SHP77 treated with DMSO at 0.1 percent for 48 hours (cell line): ENCODE results near the gene ZCCHC2.
A peak's percentile ranks its signal among the peaks of the same experiment; 100 is the strongest.

Experiments used
- DNase-seq: peaks from one replicate; lab custom pipeline; 2025; lab: John Stamatoyannopoulos, UW

Gene ZCCHC2

GRCh38 chr18:62538881-62539280 lies 16.1 kb downstream of the ZCCHC2 start:
- no peak for DNase-seq

DNA sequence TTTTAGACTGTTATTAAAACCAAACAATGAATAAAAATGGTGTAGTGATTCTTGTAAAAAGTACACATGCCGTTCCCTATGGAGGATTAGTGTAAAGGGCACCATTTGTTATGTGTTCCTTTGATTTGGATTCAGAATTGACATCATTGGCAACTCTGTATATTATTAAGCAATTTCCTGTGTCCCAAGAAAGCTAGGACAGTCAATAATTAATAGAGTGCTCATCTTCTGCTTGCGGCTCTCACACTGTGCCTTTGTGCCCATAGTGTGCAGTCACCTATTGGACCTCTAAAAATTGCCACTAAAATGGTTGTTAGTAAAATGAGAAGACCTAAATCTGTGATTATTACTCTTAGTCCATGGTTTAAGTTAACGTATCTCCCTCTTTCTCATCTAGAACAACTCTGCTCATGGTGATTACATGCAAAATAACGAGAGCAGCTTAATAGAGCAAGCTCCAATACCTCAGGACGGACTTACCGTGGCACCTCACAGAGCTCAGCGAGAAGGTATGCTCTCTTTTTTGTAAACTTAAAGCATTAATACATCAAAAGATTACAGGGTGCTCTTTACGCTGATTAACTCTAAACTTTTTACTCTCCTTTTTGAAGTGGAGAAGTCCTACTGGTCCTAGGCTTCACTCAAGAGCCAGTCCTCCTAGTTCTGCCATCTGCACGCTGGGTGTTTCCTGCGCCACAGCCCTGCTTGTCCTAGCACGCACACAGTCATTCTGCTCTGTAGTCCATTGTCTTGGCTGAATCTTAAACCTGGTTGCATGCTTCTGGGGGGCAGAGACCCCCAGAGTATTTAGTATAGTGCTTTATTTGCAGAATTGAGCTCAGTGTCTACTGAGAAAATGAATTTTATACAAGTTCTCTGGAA lies 16.7 kb downstream of the ZCCHC2 start:
- no peak for DNase-seq

GRCh38 chr18:62543021-62543420 lies 20.2 kb downstream of the ZCCHC2 start:
- DNase-seq, result no peak

- DNase-seq, result no peak
These were observed 22.3 kb downstream of the ZCCHC2 start for GRCh38 chr18:62545098-62545497.

GRCh38 chr18:62549755-62550154 lies 26.9 kb downstream of the ZCCHC2 start:
- no peak for DNase-seq

GRCh38 chr18:62550746-62551145 lies 27.9 kb downstream of the ZCCHC2 start:
- no peak for DNase-seq

- no peak for DNase-seq
These were observed 29.2 kb downstream of the ZCCHC2 start for GRCh38 chr18:62551972-62552513.

- no peak for DNase-seq
These were observed 31.4 kb downstream of the ZCCHC2 start for GRCh38 chr18:62554061-62554815.

- no peak for DNase-seq
These were observed 32.3 kb downstream of the ZCCHC2 start for GRCh38 chr18:62555135-62555534.

DNA sequence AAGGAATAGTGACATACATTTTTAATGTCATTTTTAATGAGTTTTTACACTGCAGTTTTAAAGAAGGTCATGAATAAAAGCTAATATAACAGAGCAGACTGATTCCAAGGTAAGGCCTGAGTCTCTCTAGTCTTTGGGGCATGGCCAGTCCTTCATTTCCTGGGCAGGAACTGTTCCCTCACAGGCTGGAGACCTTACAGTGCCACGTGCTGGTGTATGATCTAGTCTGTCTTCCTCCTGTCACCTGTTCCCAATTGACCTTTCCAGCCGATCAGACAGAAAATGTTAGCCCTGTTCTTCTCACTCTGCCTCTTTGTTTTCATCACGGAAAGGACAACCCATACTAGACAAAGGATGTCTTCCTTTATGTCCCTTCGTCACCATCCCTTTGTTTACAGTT lies 33.6 kb downstream of the ZCCHC2 start:
- DNase-seq, result peak; percentile 50

- DNase-seq, result no peak
These were observed 35.3 kb downstream of the ZCCHC2 start for GRCh38 chr18:62558015-62558663.

- DNase-seq, result no peak
These were observed 41.2 kb downstream of the ZCCHC2 start for GRCh38 chr18:62564044-62564443.

DNA sequence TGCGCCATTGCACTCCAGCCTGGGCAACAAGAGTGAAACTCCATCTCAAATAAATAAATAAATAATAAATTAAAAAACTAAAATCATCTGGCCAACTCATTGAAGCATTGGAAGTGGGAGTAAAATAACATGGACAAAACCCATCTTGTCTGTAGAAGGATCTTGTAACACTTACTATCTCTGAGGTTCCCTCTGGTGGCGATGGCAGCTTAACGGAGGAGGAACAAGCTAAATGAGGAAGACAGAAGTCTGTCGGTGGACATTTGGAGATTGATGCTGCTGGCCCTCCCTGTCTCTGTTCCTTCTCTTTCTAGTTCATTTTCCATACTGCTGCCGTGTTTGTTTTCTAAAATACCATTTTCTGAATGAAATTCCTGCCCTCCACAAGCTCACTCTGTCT lies 43.4 kb downstream of the ZCCHC2 start:
- no peak for DNase-seq

DNA sequence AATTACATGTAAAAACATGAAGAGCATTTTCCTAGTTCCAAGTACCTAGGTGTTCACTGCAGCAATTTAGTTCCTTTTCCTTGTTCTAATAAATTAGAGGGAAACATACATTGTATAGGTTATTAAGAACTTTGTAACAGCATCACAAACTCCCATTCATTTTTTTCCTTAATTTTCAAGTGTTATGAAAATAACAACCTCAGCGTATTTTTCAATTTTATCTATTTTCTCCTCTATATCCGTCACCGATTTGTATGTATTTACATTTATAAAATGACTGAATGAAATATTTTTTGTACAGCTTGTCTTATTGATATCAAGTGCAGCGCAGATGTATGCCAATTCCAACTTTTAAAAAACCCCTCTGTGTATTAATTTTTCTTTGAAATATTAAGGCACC lies 44.0 kb downstream of the ZCCHC2 start:
- DNase-seq, result no peak

DNA sequence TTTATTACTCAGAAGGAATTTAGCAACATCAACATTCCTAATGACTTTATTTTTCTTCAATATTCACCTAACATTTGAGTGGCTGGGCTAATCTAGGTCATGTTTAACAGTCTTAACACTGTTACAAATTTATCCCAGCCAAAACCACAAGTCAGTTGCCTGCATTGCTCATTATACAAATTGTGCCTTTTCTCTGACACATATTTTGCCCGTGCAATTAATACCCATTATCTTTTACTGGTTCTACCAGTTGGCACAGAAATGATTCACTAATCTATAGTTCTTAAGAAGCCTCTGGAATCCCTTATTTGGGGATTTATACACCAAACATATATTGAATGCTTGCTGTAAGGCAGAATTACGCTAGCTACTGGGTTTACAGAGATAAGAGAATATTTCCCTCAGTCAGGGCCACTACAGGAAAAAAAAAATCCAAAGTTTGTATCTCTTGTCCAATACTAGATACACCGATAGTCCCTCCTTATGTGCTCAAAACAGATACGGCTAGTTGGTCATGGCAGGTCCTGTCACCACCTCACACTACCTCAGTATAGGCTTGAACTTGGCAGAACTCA lies 46.3 kb downstream of the ZCCHC2 start:
- no peak for DNase-seq

- no peak for DNase-seq
These were observed 48.2 kb downstream of the ZCCHC2 start for GRCh38 chr18:62571037-62571436.

DNA sequence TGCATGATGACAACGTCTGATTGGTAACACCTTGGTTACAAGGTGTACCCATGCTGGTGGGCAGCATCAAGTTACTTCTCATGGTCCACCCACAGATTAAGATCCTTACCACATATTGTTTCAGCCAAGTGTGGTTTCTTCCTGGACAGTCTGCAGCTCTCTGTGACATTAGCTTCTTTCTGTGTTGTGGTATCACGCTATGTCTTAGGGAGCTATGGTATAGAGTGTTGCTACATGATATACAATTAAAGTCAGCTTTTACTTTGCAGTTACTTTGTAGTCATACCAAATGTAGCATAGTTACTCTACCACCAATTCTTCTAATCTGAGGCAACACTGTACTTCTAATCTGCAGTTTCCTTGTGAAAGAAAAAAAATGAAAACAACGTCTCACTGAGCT lies 48.8 kb downstream of the ZCCHC2 start:
- no peak for DNase-seq

- DNase-seq, result no peak
These were observed 49.6 kb downstream of the ZCCHC2 start for GRCh38 chr18:62572456-62572855.

DNA sequence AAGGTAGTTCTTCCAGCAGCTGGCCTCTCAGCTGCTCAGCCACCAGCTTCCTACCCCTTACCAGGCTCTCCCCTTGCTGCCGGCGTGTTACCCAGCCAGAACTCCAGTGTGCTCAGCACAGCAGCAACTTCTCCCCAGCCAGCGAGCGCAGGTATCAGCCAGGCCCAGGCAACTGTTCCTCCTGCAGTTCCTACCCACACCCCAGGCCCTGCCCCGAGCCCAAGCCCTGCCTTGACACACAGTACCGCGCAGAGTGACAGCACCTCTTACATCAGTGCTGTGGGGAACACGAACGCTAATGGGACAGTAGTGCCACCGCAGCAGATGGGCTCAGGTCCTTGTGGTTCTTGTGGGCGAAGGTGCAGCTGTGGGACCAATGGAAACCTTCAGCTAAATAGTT lies 52.0 kb downstream of the ZCCHC2 start:
- DNase-seq, result no peak

DNA sequence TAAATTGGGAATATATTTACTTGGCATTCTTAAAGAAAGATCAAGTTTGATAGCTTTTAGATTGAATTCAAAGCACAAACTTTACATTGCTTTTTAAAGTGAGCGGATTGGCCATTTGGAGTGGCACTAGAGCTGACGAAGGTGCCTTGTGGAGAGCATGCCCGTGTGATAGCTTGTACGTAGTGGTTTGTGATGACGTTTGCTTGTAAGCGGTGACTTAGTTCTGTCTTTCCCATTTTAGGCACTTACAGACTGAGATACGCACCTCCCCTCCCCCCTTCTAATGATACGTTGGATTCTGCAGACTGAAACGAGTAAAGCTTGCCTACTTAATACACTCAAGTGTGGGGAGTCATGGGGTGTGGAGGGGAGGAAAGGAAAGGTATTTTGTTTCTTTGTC lies 53.4 kb downstream of the ZCCHC2 start:
- DNase-seq, result no peak

DNA sequence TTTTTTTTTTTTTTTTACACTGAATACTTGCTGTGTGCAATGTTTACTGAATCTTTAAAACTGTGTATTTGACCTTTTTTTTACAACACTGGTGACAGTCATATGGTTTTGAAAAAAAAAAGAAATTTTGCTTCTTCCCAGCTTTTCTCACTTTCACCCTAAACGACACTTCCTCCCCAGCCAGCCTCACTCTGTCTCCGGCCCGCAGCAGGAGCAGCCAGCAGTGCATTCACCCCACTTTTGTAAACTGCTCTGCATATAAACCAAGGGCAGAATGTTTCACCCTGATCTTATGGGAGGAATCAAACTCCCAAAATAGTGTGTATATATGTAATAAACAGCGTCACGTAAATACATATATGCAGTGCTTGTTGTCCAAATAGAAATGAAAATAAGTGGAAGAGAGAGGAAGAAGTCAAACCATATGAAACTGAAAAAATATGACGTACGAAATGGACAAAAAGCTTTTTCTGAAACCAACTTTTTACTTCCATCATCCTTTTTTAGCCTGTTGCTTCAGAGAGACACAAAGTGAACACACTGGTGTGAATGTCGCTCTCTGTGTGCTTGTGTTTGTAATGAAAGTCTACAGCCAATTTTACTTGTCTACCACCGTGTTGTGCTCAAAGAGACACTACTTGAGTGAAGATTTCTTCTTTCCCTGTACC lies 54.2 kb downstream of the ZCCHC2 start:
- DNase-seq, result no peak

GRCh38 chr18:62577765-62578164 lies 54.9 kb downstream of the ZCCHC2 start:
- no peak for DNase-seq
